Prostate gland (tissue), 2 donors: ENCODE data around the gene DLGAP4.

ENCODE experiments used
- CTCF ChIP-seq, 4 experiments: fragments of 200-600 bp in 2 of 4; fragments of 450-650 bp in 2 of 4; sonication (generic) in 2 of 4; IDR thresholded peaks; 1 replicate in 3 of 4; 2 replicates in 1 of 4; pipeline ENCODE4 v1.5.1; 2016 to 2019; ENCODE audit warnings: antibody characterized with exemption in 4 of 4, mild to moderate bottlenecking in 2 of 4, moderate library complexity in 2 of 4
- POLR2A ChIP-seq: fragments of 450-650 bp; IDR thresholded peaks from one replicate; pipeline ENCODE4 v1.6.1; 2016; ENCODE audit warnings: antibody characterized with exemption, mild to moderate bottlenecking
- POLR2AphosphoS5 ChIP-seq: sonication (generic); formaldehyde crosslinking; IDR thresholded peaks from one replicate; pipeline ENCODE4 v1.6.1; 2017; ENCODE audit warnings: antibody characterized with exemption

DNA sequence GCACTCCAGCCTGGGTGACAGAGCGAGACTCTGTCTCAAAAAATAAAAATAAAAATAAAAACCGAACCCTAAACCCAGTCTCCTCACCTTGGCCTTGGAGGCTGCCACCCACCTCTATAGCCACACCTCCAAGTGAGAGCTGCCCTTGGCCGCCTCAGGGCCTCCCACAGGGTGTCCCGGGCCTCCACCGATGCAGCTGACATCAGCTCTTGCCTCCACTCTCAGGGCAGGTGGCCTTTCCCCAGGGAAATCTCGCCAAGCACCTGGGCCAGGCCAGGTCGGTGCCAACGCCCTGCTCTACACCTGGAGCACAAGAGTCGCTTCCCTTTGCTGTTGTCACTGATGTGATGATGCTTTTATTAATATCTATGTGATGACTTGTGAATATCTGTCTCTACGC, 226.2 kb downstream of the DLGAP4 start:
- TF ChIP-seq CTCF (IDR thresholded peaks at IDR 0.05) (no peak), POLR2A (no peak), POLR2AphosphoS5 (no peak)
